Measurements from ENCODE around the gene IGFBP7. TPM values are rescaled to one million over a fixed set of nuclear protein-coding genes. Genes with fewer than 3 reads are reported as not detected.
A peak's percentile ranks its signal among the peaks of the same experiment; 100 is the strongest.

IGFBP7 gene
- total and polyA plus RNA-seq, 2 experiments from 2014 or later = 951 to 1,359 TPM

- no peak overlapping the region for H3K4me3 ChIP-seq
- H3F3A ChIP-seq (ENCODE audit: insufficient read depth) = peaks cover 2% of the 10 kb centered on the region; the same call in 1 of the 2 replicates
- peaks cover 10% of the 10 kb centered on the region; the same call in 1 of the 2 replicates for H4K20me1 ChIP-seq (ENCODE audit: insufficient read depth)
- no peaks in the 10 kb centered on the region for H3K9me2 ChIP-seq (ENCODE audit: insufficient read depth)
- no peak for DNase-seq
- H3K79me2 ChIP-seq (ENCODE audit: insufficient read depth) = peaks cover 100% of the 10 kb centered on the region
- in situ Hi-C loops (cut with MboI) = no loop called here
- H3K9me3 ChIP-seq (ENCODE audit: low read depth) = no peaks in the 10 kb centered on the region
- H3K4me1 ChIP-seq (ENCODE audit: insufficient read depth) = peaks cover 4% of the 10 kb centered on the region
- no peak overlapping the region for H2AFZ ChIP-seq
- no peak overlapping the region for H3K9ac ChIP-seq
- no peak overlapping the region for H3K27ac ChIP-seq
- no peak for TF ChIP-seq EZH2phosphoT487 (IDR thresholded peaks at IDR 0.05; ENCODE audit: insufficient read depth, low read depth)
- no peak for TF ChIP-seq EZH2 (IDR thresholded peaks at IDR 0.05; ENCODE audit: insufficient read depth, poor library complexity, severe bottlenecking)
- 47 to 58% methylated on average over 3 of the region's 3 CpGs for WGBS, 2 experiments (ENCODE audit: low coverage in 1 of 2, low lambda C conversion rate in 2 of 2, missing lambda C conversion rate in 2 of 2)
- H3K27me3 ChIP-seq (replicated peaks; ENCODE audit: insufficient read depth) = no peaks in the 10 kb centered on the region
- no peak overlapping the region for H3K4me2 ChIP-seq (ENCODE audit: unreplicated experiment)
- peaks cover 42% of the 10 kb centered on the region for H3K36me3 ChIP-seq (ENCODE audit: low read depth)
These were observed 123.2 kb downstream of the IGFBP7 start for GRCh38 chr4:56986952-56987351.

GRCh38 chr4:56986192-56986591, 124.0 kb downstream of the IGFBP7 start:
- peaks cover 12% of the 10 kb centered on the region for H3K4me1 ChIP-seq (ENCODE audit: insufficient read depth)
- no peak for DNase-seq
- no peaks in the 10 kb centered on the region for H3K9me3 ChIP-seq (ENCODE audit: low read depth)
- H3K36me3 ChIP-seq (ENCODE audit: low read depth) = peaks cover 36% of the 10 kb centered on the region
- H3K4me2 ChIP-seq (ENCODE audit: unreplicated experiment) = no peak overlapping the region
- H3F3A ChIP-seq (ENCODE audit: insufficient read depth) = peaks cover 9% of the 10 kb centered on the region; the same call in 1 of the 2 replicates
- H3K79me2 ChIP-seq (ENCODE audit: insufficient read depth) = peaks cover 100% of the 10 kb centered on the region
- H3K9ac ChIP-seq = no peak overlapping the region
- H4K20me1 ChIP-seq (ENCODE audit: insufficient read depth) = peaks cover 17% of the 10 kb centered on the region; the same call in 1 of the 2 replicates
- H3K9me2 ChIP-seq (ENCODE audit: insufficient read depth) = no peaks in the 10 kb centered on the region
- H3K27me3 ChIP-seq (replicated peaks; ENCODE audit: insufficient read depth) = no peaks in the 10 kb centered on the region
- in situ Hi-C loops (cut with MboI) = no loop called here
- no peak for TF ChIP-seq EZH2 (IDR thresholded peaks at IDR 0.05; ENCODE audit: insufficient read depth, poor library complexity, severe bottlenecking)
- TF ChIP-seq EZH2phosphoT487 (IDR thresholded peaks at IDR 0.05; ENCODE audit: insufficient read depth, low read depth) = no peak
- no peak overlapping the region for H3K27ac ChIP-seq
- H3K4me3 ChIP-seq = no peak overlapping the region
- 98 to 100% methylated on average over 1 of the region's 1 CpG for WGBS, 2 experiments (ENCODE audit: low coverage in 1 of 2, low lambda C conversion rate in 2 of 2, missing lambda C conversion rate in 2 of 2)
- no peak overlapping the region for H2AFZ ChIP-seq

GRCh38 chr4:56981795-56982201, 128.4 kb downstream of the IGFBP7 start:
- in situ Hi-C loops (cut with MboI) = no loop called here
- Histone ChIP-seq H3K9me2 (ENCODE audit: insufficient read depth) (no peaks in the 10 kb centered on the region), H3K79me2 (ENCODE audit: insufficient read depth) (peaks cover 84% of the 10 kb centered on the region), H3K27me3 (replicated peaks; ENCODE audit: insufficient read depth) (no peaks in the 10 kb centered on the region), H3K4me3 (peak overlapping the region; percentile 94), H3K4me1 (ENCODE audit: insufficient read depth) (peaks cover 26% of the 10 kb centered on the region), H2AFZ (no peak overlapping the region), H3K9ac (0 out of 2 replicates have a peak overlapping the region, but pooled peaks have one; percentile 14), H3K4me2 (ENCODE audit: unreplicated experiment) (peak overlapping the region; percentile 84), H3K27ac (peak overlapping the region; percentile 42), H3K9me3 (ENCODE audit: low read depth) (no peaks in the 10 kb centered on the region), H3K36me3 (ENCODE audit: low read depth) (peaks cover 8% of the 10 kb centered on the region; the same call in 1 of the 2 replicates), H4K20me1 (ENCODE audit: insufficient read depth) (peaks cover 13% of the 10 kb centered on the region; the same call in 1 of the 2 replicates), H3F3A (ENCODE audit: insufficient read depth) (peaks cover 9% of the 10 kb centered on the region; the same call in 1 of the 2 replicates)
- no peak for TF ChIP-seq EZH2 (IDR thresholded peaks at IDR 0.05; ENCODE audit: insufficient read depth, poor library complexity, severe bottlenecking)
- TF ChIP-seq EZH2phosphoT487 (IDR thresholded peaks at IDR 0.05; ENCODE audit: insufficient read depth, low read depth) = no peak
- peak; percentile 55 for DNase-seq
- WGBS, 2 experiments (ENCODE audit: low coverage in 1 of 2, low lambda C conversion rate in 2 of 2, missing lambda C conversion rate in 2 of 2) = 62 to 65% methylated on average over 4 of the region's 4 CpGs

Small RNA genes lying within 50 kb of the gene (small RNA-seq; reads per million reads assigned to genes)
- gene RNU6-998P (ENCODE audit: low read depth, low replicate concordance) = not detected

Other genes with a start within 250 kb of the IGFBP7 start
- gene REST, start 202.5 kb downstream of the IGFBP7 start, total RNA-seq (2014; rRNA removed; shearing (Covaris generic)) = 32.9 and 36.7 TPM in 2 replicates
- 54.6 and 60.1 TPM in 2 replicates for gene REST, start 202.5 kb downstream of the IGFBP7 start, polyA plus RNA-seq (2016; fragmentation: Nextera tagmentation; extraction: Ambion mirVana)
- 17.3 and 19.3 TPM in 2 replicates for gene NOA1, start 132.8 kb downstream of the IGFBP7 start, total RNA-seq (2014; rRNA removed; shearing (Covaris generic))
- gene NOA1, start 132.8 kb downstream of the IGFBP7 start, polyA plus RNA-seq (2016; fragmentation: Nextera tagmentation; extraction: Ambion mirVana) = 9.1 and 9.5 TPM in 2 replicates
- 83.5 and 86.1 TPM in 2 replicates for gene POLR2B, start 131.5 kb downstream of the IGFBP7 start, total RNA-seq (2014; rRNA removed; shearing (Covaris generic))
- gene POLR2B, start 131.5 kb downstream of the IGFBP7 start, polyA plus RNA-seq (2016; fragmentation: Nextera tagmentation; extraction: Ambion mirVana) = 47.6 and 50.8 TPM in 2 replicates